T-helper 2 cell treated with Interferon-gamma antibody and Interleukin-4, amounts not matched to agents 100 ng/mL and 5 ng/mL, for 36 hours (primary cell): ENCODE measurements around the gene PPARA. TPM values are rescaled to one million over a fixed set of nuclear protein-coding genes. Genes with fewer than 3 reads are reported as not detected.

Source experiments
- intact Hi-C: fragments of 100-400 bp; cut with micrococcal nuclease; formaldehyde crosslinking; loops from one replicate; pipeline ENCODE4 v1.15.1; 2023
- total RNA-seq: library from RNA; stranded (reverse); gene quantifications from 2 replicates; pipeline ENCODE4 v1.2.3, GENCODE V29; 2022

The PPARA gene
- total RNA-seq, 1 donor from 2014 or later: 9.1 TPM

- intact Hi-C loops: no loop called here
Observed at GRCh38 chr22:46113910-46114517, 36.3 kb upstream of the PPARA start.

- intact Hi-C loops: no loop called here
Observed at GRCh38 chr22:46114518-46115387, 35.6 kb upstream of the PPARA start.

- intact Hi-C loops: no loop called here
Observed at GRCh38 chr22:46115388-46115678, 35.0 kb upstream of the PPARA start.

- intact Hi-C loops: loop anchor here (1.0 kb wide), 1 partner anchor 110 kb away; no protein-coding TSS in a partner anchor
Observed at GRCh38 chr22:46115755-46116490, 34.4 kb upstream of the PPARA start.

- intact Hi-C loops: loop anchor here (1.0 kb wide), 1 partner anchor 110 kb away; no protein-coding TSS in a partner anchor
Observed at GRCh38 chr22:46116491-46116958, 33.8 kb upstream of the PPARA start.

- intact Hi-C loops: no loop called here
Observed at GRCh38 chr22:46117206-46118199, 32.8 kb upstream of the PPARA start.

- intact Hi-C loops: no loop called here
Observed at GRCh38 chr22:46119093-46119728, 31.1 kb upstream of the PPARA start.

GRCh38 chr22:46119729-46120419 lies 30.5 kb upstream of the PPARA start:
- intact Hi-C loops: loop anchor here (5.0 kb wide), 1 partner anchor 177 kb away; the partner anchor contains the start of gene GTSE1

GRCh38 chr22:46120420-46120737 lies 29.9 kb upstream of the PPARA start:
- intact Hi-C loops: loop anchor here (5.0 kb wide), 1 partner anchor 177 kb away; the partner anchor contains the start of gene GTSE1

- intact Hi-C loops: loop anchor here (5.0 kb wide), 1 partner anchor 176 kb away; the partner anchor contains the start of gene GTSE1
Observed at GRCh38 chr22:46121079-46121478, 29.2 kb upstream of the PPARA start.

GRCh38 chr22:46121523-46122287 lies 28.6 kb upstream of the PPARA start:
- intact Hi-C loops: loop anchor here (1.0 to 5.0 kb wide), 2 partner anchors 176 to 193 kb away; partner anchors contain the start of gene GTSE1

- intact Hi-C loops: loop anchor here (1.0 to 5.0 kb wide), 2 partner anchors 175 to 192 kb away; partner anchors contain the start of gene GTSE1
Observed at GRCh38 chr22:46122511-46122971, 27.8 kb upstream of the PPARA start.

GRCh38 chr22:46122980-46123693 lies 27.2 kb upstream of the PPARA start:
- intact Hi-C loops: loop anchor here (1.0 to 5.0 kb wide), 2 partner anchors 174 to 191 kb away; partner anchors contain the start of gene GTSE1

GRCh38 chr22:46123694-46124382 lies 26.5 kb upstream of the PPARA start:
- intact Hi-C loops: loop anchor here (5.0 kb wide), 1 partner anchor 173 kb away; the partner anchor contains the start of gene GTSE1

- intact Hi-C loops: loop anchor here (5.0 kb wide), 1 partner anchor 173 kb away; the partner anchor contains the start of gene GTSE1
Observed at GRCh38 chr22:46124383-46125144, 25.8 kb upstream of the PPARA start.

GRCh38 chr22:46125311-46125710 lies 25.0 kb upstream of the PPARA start:
- intact Hi-C loops: no loop called here
